Measurements from ENCODE around the gene SNCAIP.

DNA sequence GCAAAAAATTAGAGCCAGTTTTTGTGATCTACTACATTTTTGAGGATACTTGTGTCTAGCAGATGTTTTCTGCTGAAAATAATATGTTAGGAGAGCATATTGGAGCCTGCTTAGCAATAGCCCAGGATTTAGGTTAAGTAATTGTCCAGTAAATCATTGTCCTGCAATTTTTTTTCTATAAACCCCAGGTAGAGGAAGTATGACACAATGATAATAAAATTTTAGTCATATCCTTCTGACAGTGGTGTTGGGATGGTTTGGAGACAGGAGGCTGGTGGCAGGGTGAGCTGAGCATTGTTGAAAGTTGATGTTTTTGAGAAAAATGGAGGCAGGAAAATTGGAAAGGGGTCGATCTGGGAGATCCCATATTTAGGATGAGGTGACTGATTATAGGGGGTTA is 3.5 kb downstream of the SNCAIP start:
- TF ChIP-seq POLR2AphosphoS5 (IDR thresholded peaks at IDR 0.05; ENCODE audit: low read depth, low read length): no peak
- no peak for TF ChIP-seq TAF1 (IDR thresholded peaks at IDR 0.05; ENCODE audit: borderline replicate concordance, low read depth, low read length)
- no peak for TF ChIP-seq POLR2A (IDR thresholded peaks at IDR 0.05; ENCODE audit: low read depth, low read length)

All from GM12892 (cell line).